Iris pigment epithelial cell (primary cell): ENCODE results near the gene KIAA1217.
"Not testable (repeated sequence)": the region's sequence is repeated elsewhere in the genome, so short reads cannot be mapped to it uniquely, and the experiment has no call there.

Experiments
- DNase-seq: peaks from one replicate; pipeline ENCODE4 v3.0.0-alpha.2; 2011; ENCODE audit warnings: low read depth

The KIAA1217 gene

DNA sequence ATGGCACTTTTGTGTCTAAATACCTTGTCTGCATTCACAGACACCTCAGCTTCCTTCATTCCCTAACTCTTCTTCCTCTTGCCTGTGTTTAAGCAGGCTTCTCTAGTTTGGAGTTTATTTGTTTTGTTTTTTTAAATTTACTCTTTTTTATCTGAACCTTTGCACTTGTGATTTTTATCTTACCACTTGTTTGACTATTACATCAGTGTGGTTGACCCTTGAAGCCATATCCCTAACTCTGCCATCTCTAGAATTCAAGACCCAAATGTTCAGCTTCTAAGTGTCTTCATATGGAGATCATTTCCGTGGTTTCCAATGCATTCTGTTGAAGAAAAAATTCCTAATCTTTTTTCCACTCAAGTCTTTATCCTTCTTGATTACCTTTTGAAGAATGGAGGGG, 233.3 kb downstream of the KIAA1217 start:
- no peak for DNase-seq

DNA sequence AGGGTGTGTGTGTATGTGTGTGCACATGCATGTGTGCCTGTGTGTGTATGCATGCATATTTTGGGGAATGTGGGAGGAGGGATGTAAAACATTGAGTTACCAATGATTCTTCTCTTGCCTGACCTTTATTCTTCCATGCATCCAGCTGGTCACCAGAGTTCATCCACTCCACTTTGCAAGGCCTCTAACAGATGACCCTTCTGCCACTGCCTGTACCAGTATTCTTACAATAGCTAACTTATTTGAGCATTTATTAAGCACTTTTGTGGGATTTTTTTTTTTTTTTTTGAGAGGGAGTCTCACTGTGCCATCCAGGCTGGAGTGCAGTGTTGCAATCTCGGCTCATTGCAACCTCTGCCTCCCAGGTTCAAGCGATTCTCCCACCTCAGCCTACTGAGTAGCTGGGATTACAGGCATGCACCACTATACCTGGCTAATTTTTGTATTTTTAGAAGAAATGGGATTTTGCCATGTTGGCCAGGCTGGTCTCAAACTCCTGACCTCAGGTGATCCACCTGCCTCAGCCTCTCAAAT, 233.8 kb downstream of the KIAA1217 start:
- DNase-seq = not testable (repeated sequence)

DNA sequence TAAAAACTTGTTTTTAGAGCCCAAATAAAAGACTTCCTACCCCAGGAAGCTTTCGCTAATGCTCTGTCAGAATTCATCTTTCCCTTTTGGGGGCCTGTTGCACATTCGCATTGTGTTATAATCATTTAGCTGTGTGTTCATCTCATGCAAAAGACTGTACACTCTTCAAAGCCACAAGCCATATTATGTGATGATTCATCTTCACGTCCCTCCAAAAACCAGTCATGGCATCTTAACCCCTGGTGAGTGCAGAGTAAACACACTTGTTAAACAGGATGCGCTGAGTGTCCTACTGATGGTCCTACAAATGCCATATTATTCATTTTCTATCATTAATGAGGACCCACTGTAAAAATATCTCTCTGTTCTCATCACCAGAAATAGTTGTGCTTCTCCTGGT, 235.4 kb downstream of the KIAA1217 start:
- peak; percentile 96 for DNase-seq

GRCh38 chr10:24445958-24446357, 237.0 kb downstream of the KIAA1217 start:
- not testable (repeated sequence) for DNase-seq

- DNase-seq = peak; percentile 99
Measured at GRCh38 chr10:24446739-24447138, 237.8 kb downstream of the KIAA1217 start.

DNA sequence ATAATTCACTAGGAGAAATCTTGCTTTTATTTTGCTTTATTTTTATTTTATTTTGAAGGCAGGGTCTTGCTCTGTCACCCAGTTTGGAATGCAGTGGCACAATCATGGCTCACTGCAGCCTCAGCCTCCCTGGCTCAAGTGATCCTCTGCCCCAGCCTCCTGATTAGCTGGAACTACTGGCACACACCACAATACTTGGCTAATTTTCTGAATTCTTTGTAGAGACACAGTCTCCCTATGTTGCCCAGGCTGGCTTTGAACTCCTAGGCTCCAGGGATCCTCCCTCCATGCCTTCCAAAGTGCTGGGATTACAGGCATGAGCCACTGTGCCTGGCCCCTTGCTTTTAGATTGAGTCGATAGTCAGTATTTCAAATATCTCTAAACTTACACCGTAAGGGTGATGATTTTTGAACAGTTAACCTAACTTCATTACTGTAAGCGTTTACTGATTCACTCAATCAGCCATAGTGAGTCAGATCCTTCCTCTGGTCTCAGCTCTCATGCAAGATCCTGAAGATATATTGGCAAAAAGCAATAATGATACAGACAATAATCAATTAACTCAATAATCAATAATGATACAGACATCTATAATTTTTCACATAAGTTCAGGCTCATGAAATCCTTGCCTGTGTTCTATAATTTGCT, 239.5 kb downstream of the KIAA1217 start:
- peak; percentile 73 for DNase-seq

GRCh38 chr10:24449321-24449740, 240.4 kb downstream of the KIAA1217 start:
- DNase-seq = peak; percentile 70

GRCh38 chr10:24449769-24450310, 240.9 kb downstream of the KIAA1217 start:
- no peak for DNase-seq

DNA sequence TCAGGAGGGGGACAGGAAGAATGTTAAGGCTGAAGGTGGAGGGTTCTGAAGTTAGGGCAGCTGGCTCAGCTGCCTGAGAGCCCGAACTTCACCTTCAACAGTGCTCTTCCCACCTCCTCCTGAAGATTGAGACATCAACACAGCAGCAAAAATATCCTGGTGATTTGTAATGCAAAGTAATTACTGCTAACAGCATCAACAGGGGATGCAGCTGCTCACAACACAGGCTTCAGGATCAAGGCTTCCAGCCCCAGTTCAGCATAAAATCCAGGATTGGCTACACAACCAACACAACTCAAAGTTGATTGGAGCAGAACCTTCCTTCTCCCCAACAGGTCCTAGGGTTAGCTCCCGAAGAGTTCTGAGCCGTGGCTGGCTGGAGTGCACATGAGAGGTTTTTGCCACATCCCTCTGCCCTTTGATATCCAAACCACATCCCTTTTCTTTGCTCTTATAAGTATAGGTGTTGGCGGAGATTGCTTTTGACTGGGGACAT, 242.4 kb downstream of the KIAA1217 start:
- DNase-seq = no peak

- DNase-seq = no peak
Measured at GRCh38 chr10:24452030-24452429, 243.1 kb downstream of the KIAA1217 start.

DNA sequence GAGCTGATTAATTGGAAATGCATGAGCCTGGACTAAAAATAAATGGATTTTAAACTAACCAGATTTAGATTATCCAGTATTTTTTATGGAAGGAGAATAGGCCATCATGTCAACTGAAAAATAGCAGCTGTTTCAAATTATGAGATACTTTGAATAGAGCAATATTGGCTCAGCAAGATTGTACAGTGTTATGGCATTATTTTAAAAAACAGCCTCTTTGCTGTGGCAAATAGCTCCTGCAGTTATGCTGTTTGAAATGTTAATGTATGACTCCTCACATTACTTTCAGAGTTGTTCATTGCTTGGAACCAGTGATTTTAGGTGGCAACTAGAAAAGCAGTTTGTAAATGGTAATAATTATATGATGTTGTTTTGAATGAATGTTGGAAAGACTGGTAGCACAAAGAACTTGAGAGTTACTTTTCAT, 244.5 kb downstream of the KIAA1217 start:
- DNase-seq = no peak

GRCh38 chr10:24453973-24454372, 245.0 kb downstream of the KIAA1217 start:
- DNase-seq = no peak

DNA sequence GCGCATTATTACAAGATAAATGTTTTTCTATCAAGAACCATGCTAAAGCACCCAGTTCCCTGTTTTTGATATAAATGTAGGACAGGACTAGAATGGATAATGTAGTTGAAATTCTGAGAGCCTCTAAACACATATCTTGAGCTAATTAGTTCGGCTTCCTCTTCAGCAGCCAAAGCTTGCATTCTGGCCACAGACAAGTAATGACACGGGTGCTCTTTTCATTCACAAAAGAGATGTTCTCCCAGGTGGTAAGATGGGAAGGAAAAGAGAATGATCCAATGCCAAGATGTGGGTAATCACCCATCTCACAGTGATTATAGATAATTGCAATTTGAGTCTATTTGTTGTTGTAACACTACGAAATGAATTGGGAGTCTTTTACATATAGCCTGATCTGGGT, 246.5 kb downstream of the KIAA1217 start:
- DNase-seq = no peak

DNA sequence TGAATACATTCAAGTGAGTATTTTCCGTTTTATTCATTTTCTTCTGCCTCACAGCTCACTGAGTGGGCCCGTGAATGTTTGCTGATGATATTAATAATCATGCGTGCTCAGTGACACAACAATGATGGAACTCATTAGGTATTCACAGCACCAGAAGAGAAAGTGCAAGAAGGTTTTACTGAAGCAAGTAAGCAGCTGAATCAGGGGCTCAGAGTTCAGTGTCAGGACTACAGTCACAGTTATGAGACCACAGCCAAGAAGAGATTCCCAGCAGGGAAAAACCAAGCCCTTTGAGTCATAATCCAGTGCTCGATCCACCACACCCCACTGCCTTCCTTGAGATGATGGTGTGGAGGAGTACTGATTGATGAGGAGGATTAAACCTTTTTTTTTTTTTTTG, 247.4 kb downstream of the KIAA1217 start:
- peak; percentile 96 for DNase-seq

DNA sequence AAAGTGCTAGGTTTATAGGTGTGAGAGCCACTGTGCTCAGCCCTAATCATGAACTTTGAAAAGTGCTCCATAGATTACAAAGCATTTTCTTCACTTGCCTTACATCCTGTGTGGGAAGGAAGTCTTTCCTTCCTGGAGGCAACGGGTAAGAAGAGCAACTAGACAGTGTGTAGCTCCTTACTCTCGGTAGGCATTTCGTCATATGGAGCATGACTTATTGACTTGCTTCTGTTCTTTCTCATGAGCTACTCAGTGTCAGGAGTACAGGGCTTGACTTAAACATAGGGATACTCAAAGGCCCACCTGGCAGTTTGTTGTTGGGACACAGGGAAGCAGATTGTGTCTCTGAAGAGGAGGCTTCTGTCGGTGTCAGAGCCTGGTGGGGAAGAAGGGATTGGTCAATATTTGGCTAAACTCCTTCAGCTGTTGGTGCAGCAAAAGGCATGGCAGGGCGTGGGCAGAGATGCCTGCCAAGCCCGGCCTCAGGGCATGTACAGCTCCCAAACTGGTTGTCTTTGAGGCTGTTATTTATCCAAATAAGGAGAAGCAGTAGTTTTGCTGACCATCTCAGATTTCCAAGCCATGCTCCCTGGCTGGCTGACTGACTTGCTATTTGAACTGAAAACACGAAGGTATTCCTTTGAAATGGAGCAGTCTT, 248.9 kb downstream of the KIAA1217 start:
- DNase-seq = peak; percentile 48

GRCh38 chr10:24459836-24460235, 250.9 kb downstream of the KIAA1217 start:
- DNase-seq = no peak

- DNase-seq = no peak
Measured at GRCh38 chr10:24462291-24462813, 253.4 kb downstream of the KIAA1217 start.

GRCh38 chr10:24462889-24463552, 254.1 kb downstream of the KIAA1217 start:
- DNase-seq = no peak

- peak; percentile 87 for DNase-seq
Measured at GRCh38 chr10:24463611-24464426, 254.9 kb downstream of the KIAA1217 start.

- DNase-seq = peak; percentile 86
Measured at GRCh38 chr10:24465124-24465874, 256.4 kb downstream of the KIAA1217 start.
